Adipocyte (in vitro differentiated cells): ENCODE measurements around the gene NPPA.
A peak's percentile ranks its signal among the peaks of the same experiment; 100 is the strongest.

Source experiments
- DNase-seq: peaks from one replicate; pipeline ENCODE4 v3.0.0-alpha.2; 2015; ENCODE audit warnings: low read depth
- H3K27me3 ChIP-seq: replicated peaks from 2 replicates; pipeline ENCODE4 v1.7.0; 2013; ENCODE audit warnings: mild to moderate bottlenecking, low read length, moderate library complexity; ENCODE audit not compliant: control insufficient read depth, insufficient read depth
- H3K36me3 ChIP-seq: 2 replicates; pipeline ENCODE4 v1.7.0; 2013; ENCODE audit warnings: low read length, mild to moderate bottlenecking, moderate library complexity; ENCODE audit not compliant: control insufficient read depth, insufficient read depth, severe bottlenecking
- H3K4me1 ChIP-seq: 2 replicates; pipeline ENCODE4 v1.7.0; 2013; ENCODE audit warnings: mild to moderate bottlenecking, low read length, moderate library complexity; ENCODE audit not compliant: control insufficient read depth, insufficient read depth
- H3K4me3 ChIP-seq: 2 replicates; pipeline ENCODE4 v1.7.0; 2013; ENCODE audit warnings: mild to moderate bottlenecking, low read length, moderate library complexity
- H3K9ac ChIP-seq: 2 replicates; pipeline ENCODE4 v1.7.0; 2013; ENCODE audit warnings: mild to moderate bottlenecking, low read length, moderate library complexity
- H3K9me3 ChIP-seq: 2 replicates; pipeline ENCODE4 v1.7.0; 2013; ENCODE audit warnings: mild to moderate bottlenecking, low read length, moderate library complexity; ENCODE audit not compliant: control insufficient read depth

The NPPA gene

GRCh38 chr1:11839727-11840705, 7.6 kb downstream of the NPPA start:
- peaks cover 98% of the 10 kb centered on the region for H3K36me3 ChIP-seq
- no peaks in the 10 kb centered on the region for H3K4me1 ChIP-seq
- H3K9me3 ChIP-seq: no peaks in the 10 kb centered on the region
- H3K4me3 ChIP-seq: no peak overlapping the region
- DNase-seq: no peak
- no peaks in the 10 kb centered on the region for H3K27me3 ChIP-seq
- no peak overlapping the region for H3K9ac ChIP-seq

GRCh38 chr1:11838349-11839272, 9.0 kb downstream of the NPPA start:
- Histone ChIP-seq H3K9me3 (no peaks in the 10 kb centered on the region), H3K9ac (no peak overlapping the region), H3K27me3 (no peaks in the 10 kb centered on the region), H3K36me3 (peaks cover 98% of the 10 kb centered on the region), H3K4me3 (no peak overlapping the region), H3K4me1 (no peaks in the 10 kb centered on the region)
- peak; percentile 78 for DNase-seq

GRCh38 chr1:11837767-11838348, 9.7 kb downstream of the NPPA start:
- Histone ChIP-seq H3K9ac (no peak overlapping the region), H3K4me1 (no peaks in the 10 kb centered on the region), H3K27me3 (no peaks in the 10 kb centered on the region), H3K4me3 (no peak overlapping the region), H3K9me3 (no peaks in the 10 kb centered on the region), H3K36me3 (peaks cover 100% of the 10 kb centered on the region)
- DNase-seq: no peak

GRCh38 chr1:11836955-11837766, 10.4 kb downstream of the NPPA start:
- Histone ChIP-seq H3K36me3 (peaks cover 100% of the 10 kb centered on the region), H3K4me3 (no peak overlapping the region), H3K9ac (no peak overlapping the region), H3K4me1 (no peaks in the 10 kb centered on the region), H3K27me3 (no peaks in the 10 kb centered on the region), H3K9me3 (no peaks in the 10 kb centered on the region)
- DNase-seq: no peak

- Histone ChIP-seq H3K4me3 (no peak overlapping the region), H3K9ac (no peak overlapping the region), H3K36me3 (peaks cover 98% of the 10 kb centered on the region), H3K9me3 (no peaks in the 10 kb centered on the region), H3K4me1 (no peaks in the 10 kb centered on the region), H3K27me3 (no peaks in the 10 kb centered on the region)
- no peak for DNase-seq
Measured at GRCh38 chr1:11835441-11836225, 11.9 kb downstream of the NPPA start.

GRCh38 chr1:11833900-11834299, 13.7 kb downstream of the NPPA start:
- Histone ChIP-seq H3K4me1 (no peaks in the 10 kb centered on the region), H3K36me3 (peaks cover 97% of the 10 kb centered on the region), H3K9me3 (no peaks in the 10 kb centered on the region), H3K27me3 (no peaks in the 10 kb centered on the region), H3K9ac (no peak overlapping the region), H3K4me3 (no peak overlapping the region)
- DNase-seq: no peak

GRCh38 chr1:11833497-11833896, 14.1 kb downstream of the NPPA start:
- Histone ChIP-seq H3K4me1 (no peaks in the 10 kb centered on the region), H3K36me3 (peaks cover 97% of the 10 kb centered on the region), H3K9me3 (no peaks in the 10 kb centered on the region), H3K27me3 (no peaks in the 10 kb centered on the region), H3K4me3 (no peak overlapping the region), H3K9ac (no peak overlapping the region)
- DNase-seq: no peak

GRCh38 chr1:11831945-11832725, 15.4 kb downstream of the NPPA start:
- no peaks in the 10 kb centered on the region for H3K27me3 ChIP-seq
- no peak for DNase-seq
- H3K4me3 ChIP-seq: no peak overlapping the region
- H3K36me3 ChIP-seq: peaks cover 97% of the 10 kb centered on the region
- H3K4me1 ChIP-seq: no peaks in the 10 kb centered on the region
- no peaks in the 10 kb centered on the region for H3K9me3 ChIP-seq
- no peak overlapping the region for H3K9ac ChIP-seq

GRCh38 chr1:11828511-11828910, 19.1 kb downstream of the NPPA start:
- no peak for DNase-seq
- Histone ChIP-seq H3K27me3 (no peaks in the 10 kb centered on the region), H3K4me3 (no peak overlapping the region), H3K4me1 (no peaks in the 10 kb centered on the region), H3K9me3 (no peaks in the 10 kb centered on the region), H3K9ac (no peak overlapping the region), H3K36me3 (peaks cover 95% of the 10 kb centered on the region)
